Measurements from ENCODE around the gene RTL5.

RTL5 gene

DNA sequence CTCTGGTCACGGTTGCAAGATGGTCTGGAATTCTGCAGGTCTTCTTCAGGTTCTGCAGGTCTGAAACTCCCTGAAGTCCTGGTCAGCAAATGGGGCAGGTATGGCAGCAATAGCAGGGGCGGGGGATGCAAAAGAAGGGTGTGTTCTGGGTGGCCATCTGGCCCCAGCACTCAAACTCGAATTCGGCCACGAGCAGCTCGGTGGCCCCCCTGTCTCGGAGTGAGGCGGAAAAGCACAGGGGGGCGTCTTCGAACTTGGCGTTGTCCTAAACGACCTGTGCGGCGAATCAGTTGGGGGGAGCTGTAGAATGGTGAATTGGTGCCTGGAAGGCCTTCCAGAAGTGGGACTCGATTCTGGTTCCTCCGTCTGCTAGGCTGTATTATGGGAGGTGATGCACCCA is 2.1 kb downstream of the RTL5 start:
- DNase-seq (ENCODE audit: low spot score) = no peak

DNA sequence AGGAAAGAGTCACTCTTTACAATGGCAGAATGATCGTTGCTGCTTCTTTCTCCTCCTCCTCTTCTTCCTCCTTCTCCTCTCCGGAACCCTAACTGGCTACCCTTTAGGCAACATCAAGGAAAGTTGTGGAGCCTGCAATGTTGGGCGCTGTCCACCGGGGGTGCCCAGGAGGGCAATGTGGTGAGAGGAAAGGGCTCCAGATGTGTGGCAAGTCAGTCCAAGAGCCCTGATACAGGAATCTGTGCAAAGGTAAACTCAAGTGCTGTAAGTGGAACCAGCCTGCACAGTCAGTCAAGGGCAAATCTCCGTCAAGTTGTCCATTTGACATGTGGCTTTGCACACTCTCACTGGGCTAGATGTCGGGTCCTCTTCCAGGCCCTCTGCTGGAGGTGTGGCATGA is 2.8 kb downstream of the RTL5 start:
- DNase-seq (ENCODE audit: low spot score) = no peak

DNA sequence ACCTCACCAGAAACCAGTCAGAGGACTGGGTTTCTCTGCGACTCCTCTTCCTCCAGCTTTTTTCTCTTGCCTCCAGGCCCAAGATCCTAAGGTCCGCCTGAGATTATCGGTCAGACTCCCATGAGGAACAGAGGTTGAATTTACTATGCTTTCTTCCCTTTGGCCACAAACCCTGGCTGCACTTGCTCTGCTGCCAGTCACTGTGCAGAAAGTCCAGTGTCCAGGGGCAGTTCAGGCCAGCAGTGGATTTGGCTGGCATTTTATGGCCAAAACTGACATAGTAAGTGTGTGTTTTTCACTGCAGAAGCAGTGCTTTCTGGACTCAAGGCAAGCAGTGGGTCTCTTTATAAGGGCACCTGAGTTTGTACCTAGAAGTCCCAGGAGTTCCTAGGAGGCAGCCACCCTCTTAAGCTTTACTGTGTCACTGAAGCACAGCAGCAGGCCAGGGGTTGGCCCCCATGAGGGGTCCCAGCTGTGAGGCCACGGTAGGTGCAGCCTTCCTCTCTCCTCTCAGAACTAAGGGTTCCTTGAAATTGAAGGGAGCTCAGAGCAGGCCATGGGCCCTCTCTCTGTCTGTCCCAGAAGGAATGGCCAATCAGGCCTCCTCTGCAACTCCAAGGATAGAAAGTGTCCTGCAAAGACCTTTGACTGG is 3.4 kb downstream of the RTL5 start:
- no peak for DNase-seq (ENCODE audit: low spot score)

DNA sequence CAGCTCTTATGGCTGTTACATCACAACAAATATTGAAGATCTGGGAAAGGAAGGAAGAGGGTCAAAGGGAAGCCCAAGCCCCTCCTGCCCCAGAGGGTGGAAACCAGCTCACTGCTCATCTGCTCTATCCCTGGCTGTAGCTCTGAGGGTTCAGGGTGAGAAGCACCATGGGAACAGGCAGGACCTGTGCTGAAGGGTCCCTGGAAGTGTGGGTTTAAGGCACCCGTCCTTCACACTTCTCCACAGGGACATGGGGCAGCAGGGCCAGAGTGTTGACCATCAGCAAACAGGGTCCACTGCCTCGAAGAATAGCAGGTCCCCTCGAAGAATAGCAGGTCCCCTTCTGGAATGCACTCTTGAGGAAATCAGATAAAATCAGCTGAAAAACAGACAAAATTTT is 4.4 kb downstream of the RTL5 start:
- no peak for DNase-seq (ENCODE audit: low spot score)

DNA sequence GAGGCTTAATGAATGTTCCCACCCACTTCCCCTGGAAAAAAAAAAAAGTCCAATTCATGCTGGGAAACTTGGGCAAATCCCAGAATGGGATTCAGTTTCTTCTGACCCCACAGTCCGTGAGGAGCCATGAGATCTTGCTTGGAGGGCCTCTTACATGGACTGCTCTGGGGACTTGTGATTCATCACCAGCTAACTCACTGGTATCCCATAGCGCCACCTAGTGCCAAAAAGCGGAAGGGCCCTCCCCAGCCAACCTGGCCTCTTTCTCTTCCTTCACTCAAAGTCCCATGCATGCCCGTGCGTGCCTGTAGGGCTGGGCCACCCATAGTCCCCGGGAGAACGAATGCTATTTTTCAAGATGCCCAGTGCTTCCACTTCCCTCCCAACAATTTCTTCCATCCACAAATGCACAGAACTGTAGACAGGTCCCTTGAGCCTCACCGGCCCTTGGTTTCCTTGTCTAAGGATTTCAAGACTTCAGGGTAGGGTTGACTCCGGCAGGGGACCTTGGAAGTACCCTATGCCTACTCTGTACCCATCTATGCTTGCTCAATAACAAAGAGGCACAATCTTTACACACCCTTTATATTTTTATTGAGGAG is 5.1 kb downstream of the RTL5 start:
- DNase-seq (ENCODE audit: low spot score) = peak; percentile 70

DNA sequence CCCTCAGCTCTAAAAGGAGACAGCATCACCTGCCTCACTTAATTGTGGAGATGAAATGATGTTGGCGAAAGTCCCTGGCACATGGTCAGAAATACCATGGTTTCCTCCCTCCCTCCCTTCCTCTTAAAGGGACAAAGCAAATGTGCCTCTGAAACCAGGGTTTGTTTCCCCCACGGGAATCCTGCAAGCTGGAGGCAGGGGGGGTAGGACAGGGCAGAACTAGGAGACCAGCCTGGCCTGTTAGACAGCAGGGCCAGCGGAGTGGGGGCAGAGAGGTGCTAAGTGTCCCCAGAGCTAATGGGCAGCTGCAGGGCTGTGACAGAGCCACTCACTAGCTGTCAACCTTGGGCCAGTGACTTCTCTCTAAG is 5.7 kb downstream of the RTL5 start:
- no peak for DNase-seq (ENCODE audit: low spot score)

DNA sequence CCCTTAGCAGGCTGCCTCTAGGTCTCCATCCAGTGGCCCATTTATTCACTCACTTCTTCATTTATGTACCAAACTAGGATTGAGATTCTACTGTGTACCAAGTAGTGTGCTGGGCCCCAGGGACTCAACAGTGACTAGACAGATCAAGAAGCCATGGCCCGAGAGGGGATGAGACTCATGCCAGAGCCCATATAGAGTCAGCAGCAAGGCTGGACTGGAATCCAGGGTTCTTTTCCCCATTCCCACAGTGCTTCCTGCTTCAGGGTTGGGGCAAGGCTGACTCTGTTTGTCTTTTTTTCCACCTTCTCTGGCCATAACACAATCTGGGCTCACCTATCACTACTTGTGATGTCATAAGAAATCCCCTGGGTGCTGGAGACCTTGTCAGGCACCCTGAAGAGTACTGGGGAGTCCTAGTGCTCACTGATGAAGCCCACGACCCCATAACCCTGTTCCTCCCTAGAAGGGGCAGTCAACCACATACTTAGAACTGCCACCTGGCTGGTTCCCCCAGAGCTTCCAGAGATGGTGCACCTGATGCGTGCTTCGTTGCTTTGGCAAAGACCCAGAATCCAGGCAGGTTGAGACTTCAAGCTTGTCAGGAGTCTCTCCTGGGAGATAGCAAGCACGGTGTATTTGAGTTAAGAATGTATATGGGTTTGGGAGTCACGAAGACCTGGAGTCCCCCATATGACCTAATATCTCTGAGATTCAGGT is 6.2 kb downstream of the RTL5 start:
- DNase-seq (ENCODE audit: low spot score) = no peak

DNA sequence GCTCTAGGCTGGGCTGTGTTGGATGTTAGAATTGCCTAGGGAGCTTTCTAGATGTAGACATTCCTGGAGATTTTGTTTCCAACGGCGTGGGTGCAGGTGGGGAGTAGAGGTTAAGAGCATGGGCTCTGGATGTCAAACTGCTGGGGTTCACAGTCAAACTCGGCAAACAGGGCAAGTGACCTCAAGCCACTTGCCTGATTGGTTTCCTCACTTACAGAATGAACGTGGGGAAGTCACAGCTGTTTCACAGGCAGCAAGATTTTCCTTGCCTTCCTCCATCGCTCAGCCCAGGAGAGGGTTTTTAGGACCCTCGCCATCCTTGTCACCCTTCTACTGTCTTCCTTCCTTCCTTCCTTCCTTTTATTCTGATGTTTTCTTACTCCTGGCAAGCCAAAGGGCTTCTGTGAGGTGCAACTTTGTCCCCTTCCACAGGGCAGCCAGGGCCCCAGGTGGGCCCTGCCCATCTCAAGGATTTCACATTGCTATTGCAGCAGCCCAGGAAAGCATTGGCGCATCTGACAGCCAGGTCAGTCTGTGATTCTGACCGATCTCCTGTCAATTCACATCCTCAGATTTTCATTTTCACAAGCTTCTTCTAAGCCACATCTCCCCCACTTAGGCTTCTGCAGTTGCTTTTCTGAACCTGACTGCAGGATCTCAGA is 7.0 kb downstream of the RTL5 start:
- no peak for DNase-seq (ENCODE audit: low spot score)

DNA sequence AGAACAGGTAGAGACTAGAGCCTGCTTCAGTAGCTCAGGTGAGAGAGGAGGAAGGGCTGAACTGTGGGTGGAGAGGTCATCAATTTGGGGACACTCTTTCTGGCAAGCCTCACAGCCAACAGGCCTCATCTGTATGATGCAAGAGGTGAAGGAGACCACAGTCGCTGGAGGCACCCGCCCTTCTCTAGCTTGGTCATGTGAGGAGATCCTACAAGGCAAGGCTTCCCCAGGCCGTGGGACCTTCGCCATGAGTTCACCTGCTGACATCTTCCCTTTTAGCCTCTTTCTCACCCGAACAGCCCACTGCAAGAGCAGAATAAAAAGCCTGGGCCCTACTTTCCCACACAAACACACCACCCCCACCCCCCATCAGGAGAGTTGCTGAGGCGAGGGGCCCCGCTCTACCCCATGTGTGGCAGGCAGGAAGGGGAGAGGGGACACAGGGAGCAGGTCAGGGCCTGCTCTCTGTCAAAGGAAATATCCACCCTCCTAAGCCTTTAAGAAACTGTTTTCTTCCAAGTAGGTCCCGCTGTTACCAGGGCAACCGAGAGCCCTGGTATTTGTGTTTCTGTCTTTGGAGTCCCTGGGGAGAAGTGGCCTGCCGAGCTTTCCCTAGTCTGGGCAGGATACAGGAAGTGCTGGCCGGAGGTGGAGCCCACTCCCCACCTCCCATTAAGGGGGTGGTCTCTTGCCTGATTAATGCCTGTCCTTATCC is 8.1 kb downstream of the RTL5 start:
- DNase-seq (ENCODE audit: low spot score) = no peak

DNA sequence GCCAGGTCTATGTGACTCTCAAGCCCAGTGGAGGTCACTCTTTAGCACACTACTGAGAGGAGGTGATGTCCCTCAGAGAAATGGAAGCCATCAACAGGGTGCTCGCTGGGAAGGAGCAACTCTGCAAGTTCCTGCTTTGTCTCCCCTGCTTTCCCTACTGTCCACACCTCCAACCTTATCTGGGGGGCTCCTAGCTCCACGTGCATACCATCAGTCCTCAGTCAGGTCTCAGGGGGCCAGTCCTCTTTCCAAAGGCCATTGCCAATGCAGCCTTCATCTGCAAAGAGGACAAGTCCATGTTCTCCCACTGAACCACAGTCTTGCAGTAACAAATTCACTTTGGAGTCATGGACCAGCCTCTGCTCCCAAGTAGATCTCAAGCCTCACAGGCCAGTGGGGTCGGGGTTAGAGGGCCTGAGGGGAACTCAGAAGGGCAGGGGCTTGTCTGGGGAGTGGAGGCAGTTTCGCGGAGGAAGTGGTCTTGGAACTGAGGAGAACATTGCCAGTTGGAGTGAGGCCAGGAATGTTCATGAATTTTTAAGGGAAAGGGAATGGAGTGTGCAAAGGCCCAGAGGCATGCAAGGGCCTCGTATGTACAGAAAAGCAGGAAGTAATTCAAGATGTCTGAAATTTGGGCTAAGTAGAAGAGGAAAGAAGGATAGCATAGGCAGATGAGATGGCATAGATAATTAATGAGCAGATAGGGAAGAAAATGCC is 8.9 kb downstream of the RTL5 start:
- no peak for DNase-seq (ENCODE audit: low spot score)

DNA sequence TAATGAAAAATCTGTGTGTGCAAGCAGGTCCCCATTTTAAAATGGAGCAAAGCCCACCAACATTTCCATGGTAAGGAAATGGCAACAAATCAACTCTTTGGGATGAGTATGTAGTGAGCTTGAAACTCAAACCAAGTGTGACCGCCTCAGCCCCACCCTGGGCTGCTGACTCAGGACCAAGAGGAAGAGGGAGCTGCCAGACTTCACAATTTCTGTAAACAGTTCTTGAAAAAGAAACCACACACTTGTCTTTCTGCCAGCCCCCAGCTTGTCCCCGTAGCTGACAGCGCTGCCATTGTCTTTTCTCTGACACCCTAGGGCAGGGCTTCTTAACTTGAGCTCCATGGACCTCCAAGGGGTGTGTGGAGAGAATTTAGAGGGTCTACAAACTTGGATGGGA is 10.3 kb downstream of the RTL5 start:
- peak; percentile 48 for DNase-seq (ENCODE audit: low spot score)

DNA sequence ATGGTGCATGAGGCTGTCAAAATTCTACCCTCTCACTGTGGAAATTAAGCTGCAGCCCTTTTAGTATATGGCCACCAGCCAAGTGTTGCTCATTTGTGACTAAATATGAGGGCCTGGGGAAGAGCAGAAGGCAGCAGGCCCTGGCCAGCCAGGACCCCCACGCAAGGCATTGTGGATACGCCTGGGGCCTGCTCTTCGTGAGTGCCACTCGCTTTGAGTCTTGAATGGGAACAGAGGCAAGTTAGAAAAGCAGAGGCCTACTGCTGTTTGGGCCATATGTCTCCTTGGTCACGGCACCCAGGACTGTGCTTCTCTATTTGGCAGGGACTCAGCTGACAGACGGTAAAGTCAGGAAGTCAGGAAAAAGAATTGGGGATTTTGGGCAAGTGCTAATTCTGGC is 10.9 kb downstream of the RTL5 start:
- DNase-seq (ENCODE audit: low spot score) = no peak

DNA sequence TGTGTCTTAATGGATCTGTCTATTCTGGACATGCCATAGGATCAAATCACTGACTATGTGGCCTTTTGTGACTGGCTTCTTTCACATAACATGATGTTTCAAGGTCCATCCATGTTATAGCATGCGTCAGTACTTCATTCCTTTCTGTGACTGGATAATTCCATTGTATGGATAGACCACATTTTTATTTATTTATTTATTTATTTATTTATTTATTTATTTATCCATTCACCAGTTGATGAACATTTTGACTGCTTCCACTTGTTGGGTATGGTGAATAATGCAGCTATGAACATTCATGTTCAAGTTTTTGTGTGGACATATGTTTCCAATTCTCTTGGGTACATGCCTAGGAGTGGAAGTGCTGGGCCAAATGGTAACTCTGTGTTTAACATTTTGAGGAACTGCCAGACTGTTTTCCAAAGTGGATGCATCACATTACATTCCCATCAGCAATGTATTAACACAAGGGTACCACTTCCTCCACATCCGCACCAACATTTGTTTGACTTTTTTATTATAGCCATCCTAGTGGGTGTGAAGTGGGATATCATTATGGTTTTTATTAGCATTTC is 14.0 kb downstream of the RTL5 start:
- no peak for DNase-seq (ENCODE audit: low spot score)

DNA sequence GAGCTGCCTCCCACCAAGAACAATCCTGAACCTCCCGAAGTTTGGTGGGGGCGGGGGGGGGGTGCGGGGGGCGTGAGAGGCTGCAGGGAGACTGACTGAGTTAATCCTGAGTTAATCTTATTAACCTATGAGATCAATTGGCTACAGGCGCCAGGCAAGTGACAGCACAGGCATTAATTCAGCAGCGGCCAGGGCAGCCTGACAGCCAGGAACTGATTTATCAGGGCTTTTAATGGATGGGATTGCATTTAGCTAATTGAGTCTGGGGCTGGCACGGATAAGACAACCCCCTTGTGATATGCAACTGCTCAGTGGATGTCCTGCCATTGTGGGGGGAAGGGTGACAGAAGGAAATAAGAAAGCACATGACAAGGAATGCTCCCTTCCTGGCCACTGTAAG is 16.3 kb downstream of the RTL5 start:
- DNase-seq (ENCODE audit: low spot score) = no peak

DNA sequence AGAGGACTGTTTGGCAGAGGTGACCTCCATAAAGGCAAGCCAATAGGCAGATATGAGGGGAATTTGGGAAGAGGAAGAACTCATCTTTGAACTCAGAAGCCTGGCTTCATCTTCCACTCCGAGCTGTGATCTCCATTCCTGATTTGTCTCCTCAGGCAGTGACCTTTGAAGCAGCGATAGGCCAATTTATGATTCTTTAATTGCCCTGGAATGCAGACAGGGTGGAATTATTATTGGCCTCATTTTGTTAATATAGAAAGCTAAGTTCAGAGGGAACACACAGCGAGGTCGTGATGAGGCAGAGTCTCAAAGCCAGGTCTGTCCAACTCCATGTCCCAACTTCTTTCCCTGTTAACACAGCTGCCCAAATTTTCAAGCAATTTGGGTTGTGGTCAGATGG is 16.9 kb downstream of the RTL5 start:
- DNase-seq (ENCODE audit: low spot score) = no peak

DNA sequence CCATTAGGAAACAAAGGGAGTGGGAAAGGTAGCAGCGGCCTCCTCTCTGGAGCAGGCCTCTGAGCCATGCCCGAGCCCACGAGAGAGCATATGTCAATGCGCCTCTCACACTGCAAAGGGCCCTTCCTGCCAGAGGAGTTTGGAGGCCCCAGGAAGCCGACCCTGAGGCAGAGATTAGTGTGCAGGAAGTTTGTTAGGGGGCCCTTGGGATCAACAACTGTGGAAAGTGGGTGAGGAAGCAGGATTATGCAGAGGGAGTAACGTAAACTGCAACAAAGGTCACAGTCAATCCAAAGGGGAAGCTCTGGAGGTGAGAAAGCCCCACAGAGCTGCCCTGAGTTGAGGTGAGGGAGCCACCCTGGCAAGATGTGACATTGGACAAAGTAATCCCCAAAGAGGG is 17.4 kb downstream of the RTL5 start:
- DNase-seq (ENCODE audit: low spot score) = no peak

DNA sequence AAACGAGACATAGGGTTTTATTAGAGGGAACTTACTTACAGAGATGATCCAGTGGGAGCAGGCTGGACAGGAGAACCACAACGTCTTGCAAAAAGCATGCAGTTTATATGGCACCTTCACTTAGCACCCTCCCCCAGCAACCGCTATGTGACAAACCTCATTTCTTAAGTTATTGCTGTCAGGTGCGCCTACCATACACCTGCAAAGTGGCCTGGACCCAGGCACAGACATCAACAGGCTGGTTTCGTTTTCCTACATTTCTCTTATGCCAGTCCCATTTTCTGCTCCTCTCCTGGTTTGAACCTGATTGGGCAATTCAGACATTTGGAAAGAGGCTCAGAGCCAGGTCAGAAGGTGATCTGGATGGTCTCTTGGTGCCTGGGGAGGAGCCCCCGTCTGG is 18.3 kb downstream of the RTL5 start:
- DNase-seq (ENCODE audit: low spot score) = no peak

DNA sequence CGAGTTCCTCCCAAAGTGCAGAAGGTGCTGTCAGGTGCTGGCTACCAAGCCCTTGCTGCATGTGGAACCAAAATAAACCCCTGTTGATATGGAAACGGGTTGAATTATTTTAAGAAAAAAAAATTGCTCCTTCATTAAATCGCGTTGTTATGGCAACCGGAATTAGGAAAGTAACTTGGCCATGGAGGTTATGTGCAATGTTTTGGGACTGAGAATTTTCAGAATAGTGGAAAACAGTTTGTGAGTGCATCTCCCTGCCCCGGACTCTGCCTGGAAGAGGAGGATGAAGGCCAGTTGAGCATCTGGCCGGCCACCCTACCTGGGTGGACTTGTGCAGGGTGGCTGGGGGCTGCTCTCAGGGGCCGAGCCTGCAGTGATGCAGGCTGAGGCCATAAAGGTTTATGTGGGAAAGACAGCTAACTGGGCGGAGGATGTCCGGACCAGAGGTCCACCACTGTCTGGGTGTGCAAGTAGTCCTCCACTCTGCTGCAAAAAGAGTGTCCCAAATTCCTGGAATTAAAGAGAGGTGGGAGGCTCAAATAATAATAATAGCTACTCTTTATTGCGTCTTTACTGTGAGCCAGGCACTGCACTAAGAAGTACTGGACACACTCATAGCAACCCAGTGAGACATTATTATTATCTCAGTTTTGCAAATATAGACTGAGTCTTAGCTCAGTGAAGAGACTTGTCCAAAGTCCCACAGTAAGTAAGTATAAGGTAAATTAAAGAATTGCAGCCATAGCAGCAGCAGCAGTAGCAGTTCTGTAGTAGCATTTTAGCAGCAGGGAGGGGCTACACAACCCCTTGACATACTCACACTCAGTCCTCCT is 20.6 kb downstream of the RTL5 start:
- DNase-seq (ENCODE audit: low spot score) = no peak

DNA sequence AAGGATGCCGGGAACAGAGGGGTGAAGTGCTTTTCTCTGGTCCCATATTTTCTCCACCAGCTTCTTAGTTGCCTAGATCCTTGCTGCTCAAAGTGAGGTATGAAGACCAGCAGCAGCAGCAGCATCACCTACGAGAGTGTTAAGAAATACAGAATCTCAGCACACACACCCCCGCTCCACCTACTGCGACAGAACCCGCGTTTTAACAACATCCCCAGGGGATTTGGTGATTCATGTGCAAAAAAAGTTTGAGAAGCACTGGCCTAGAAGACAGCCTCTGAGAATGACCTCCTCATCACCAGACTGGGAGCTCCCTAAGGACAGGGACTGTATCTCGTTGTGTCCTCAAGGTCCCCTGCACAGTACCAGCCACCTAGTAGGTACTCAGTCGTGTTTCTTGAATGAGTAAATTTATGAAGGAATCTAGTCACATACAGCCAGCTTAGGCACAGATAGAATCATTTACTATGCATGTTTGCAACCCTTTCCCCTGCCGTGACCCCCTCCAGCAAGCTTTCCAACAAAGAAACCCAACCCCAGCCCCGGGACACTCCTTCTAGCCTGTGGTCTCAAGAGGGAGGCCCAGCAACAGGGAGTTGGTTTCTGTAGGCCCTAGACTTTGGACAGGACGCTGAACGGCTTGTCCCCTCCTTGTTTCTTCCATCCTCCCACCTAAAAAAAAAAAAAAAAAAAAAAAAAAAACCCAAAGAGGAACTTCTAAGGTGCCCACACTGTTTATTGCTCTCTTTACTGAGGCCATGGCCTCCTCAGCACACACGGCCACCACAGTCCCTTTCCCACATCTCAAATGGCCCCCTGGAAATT is 21.5 kb downstream of the RTL5 start:
- no peak for DNase-seq (ENCODE audit: low spot score)

DNA sequence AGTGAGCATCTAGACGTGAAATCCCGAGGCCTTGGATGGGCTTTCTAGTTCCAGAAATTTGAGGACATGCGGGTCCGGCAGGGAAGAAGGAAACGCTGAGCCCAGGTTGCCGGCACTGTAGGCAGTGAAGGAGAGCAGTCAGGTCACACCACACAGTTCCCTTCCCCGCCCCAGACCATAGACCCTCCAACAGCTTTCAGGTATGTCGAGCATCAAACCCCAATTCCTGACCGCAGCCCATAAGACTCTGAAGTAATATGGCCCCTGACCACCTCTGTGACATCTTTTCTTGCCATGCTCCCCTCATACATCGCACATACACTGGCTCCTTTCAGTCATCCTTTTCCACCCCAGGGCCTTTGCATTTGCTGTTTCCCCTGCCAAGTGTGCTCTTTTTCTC is 23.0 kb downstream of the RTL5 start:
- DNase-seq (ENCODE audit: low spot score) = no peak

All from pons (tissue), 1 donor.